Raji (cell line): ENCODE measurements around the gene EPHB1.

ENCODE experiments used
- POLR2A ChIP-seq: IDR thresholded peaks from 2 replicates; pipeline ENCODE4 v1.6.1; 2011; ENCODE audit warnings: low read depth, low read length, control low read depth; ENCODE audit not compliant: insufficient read depth

Gene EPHB1

GRCh38 chr3:135154186-135154585 lies 359.1 kb downstream of the EPHB1 start:
- TF ChIP-seq POLR2A: no peak

- TF ChIP-seq POLR2A: no peak
Observed at GRCh38 chr3:135155228-135155627, 360.2 kb downstream of the EPHB1 start.

GRCh38 chr3:135155791-135156190 lies 360.7 kb downstream of the EPHB1 start:
- no peak for TF ChIP-seq POLR2A

GRCh38 chr3:135157045-135157740 lies 362.1 kb downstream of the EPHB1 start:
- TF ChIP-seq POLR2A: no peak

GRCh38 chr3:135158520-135158919 lies 363.5 kb downstream of the EPHB1 start:
- no peak for TF ChIP-seq POLR2A

GRCh38 chr3:135159681-135160247 lies 364.7 kb downstream of the EPHB1 start:
- TF ChIP-seq POLR2A: no peak

- TF ChIP-seq POLR2A: no peak
Observed at GRCh38 chr3:135161425-135161824, 366.4 kb downstream of the EPHB1 start.

- no peak for TF ChIP-seq POLR2A
Observed at GRCh38 chr3:135163701-135164100, 368.6 kb downstream of the EPHB1 start.

GRCh38 chr3:135165260-135165659 lies 370.2 kb downstream of the EPHB1 start:
- TF ChIP-seq POLR2A: no peak

GRCh38 chr3:135166266-135166825 lies 371.3 kb downstream of the EPHB1 start:
- no peak for TF ChIP-seq POLR2A

GRCh38 chr3:135168822-135169221 lies 373.8 kb downstream of the EPHB1 start:
- TF ChIP-seq POLR2A: no peak

- TF ChIP-seq POLR2A: no peak
Observed at GRCh38 chr3:135169651-135170050, 374.6 kb downstream of the EPHB1 start.

- TF ChIP-seq POLR2A: no peak
Observed at GRCh38 chr3:135170732-135171131, 375.7 kb downstream of the EPHB1 start.

- TF ChIP-seq POLR2A: no peak
Observed at GRCh38 chr3:135172191-135172869, 377.3 kb downstream of the EPHB1 start.

GRCh38 chr3:135175728-135176277 lies 380.7 kb downstream of the EPHB1 start:
- TF ChIP-seq POLR2A: no peak

- TF ChIP-seq POLR2A: no peak
Observed at GRCh38 chr3:135176881-135177280, 381.8 kb downstream of the EPHB1 start.
